CD4-positive, CD25-positive, alpha-beta regulatory T cell (primary cell): ENCODE measurements around the gene OPTC. TPM values are rescaled to one million over a fixed set of nuclear protein-coding genes. Genes with fewer than 3 reads are reported as not detected.

Experiments
- ATAC-seq, 2 donors: fragments of 150-1000 bp; cut with Tn5 transposase; one replicate each; pipeline ENCODE4 v1.10.0; 2021; ENCODE audit warnings: low read depth in 2 of 2, moderate number of reproducible peaks in 2 of 2, moderate library complexity in 1 of 2
- DNase-seq, 3 donors: peaks; one replicate each; pipeline versions ENCODE4 v3.0.0 to v3.0.0-alpha.2; 2012 to 2022; ENCODE audit warnings: mixed read lengths in 1 of 3
- H3K27ac ChIP-seq: one replicate; pipeline ENCODE4 v1.7.0; 2013; ENCODE audit warnings: mild to moderate bottlenecking, low read length; ENCODE audit not compliant: insufficient read depth, poor library complexity, severe bottlenecking
- H3K27me3 ChIP-seq: one replicate; pipeline ENCODE4 v1.7.0; 2013; ENCODE audit warnings: low read length; ENCODE audit not compliant: control insufficient read depth, insufficient read depth
- H3K36me3 ChIP-seq: one replicate; pipeline ENCODE4 v1.7.0; 2013; ENCODE audit warnings: mild to moderate bottlenecking, low read length, moderate library complexity; ENCODE audit not compliant: control insufficient read depth, insufficient read depth
- H3K4me1 ChIP-seq: 2 replicates; pipeline ENCODE4 v1.7.0; 2013; ENCODE audit warnings: mild to moderate bottlenecking, low read length; ENCODE audit not compliant: insufficient read depth, control insufficient read depth, poor library complexity, severe bottlenecking
- H3K4me3 ChIP-seq: one replicate; pipeline ENCODE4 v1.7.0; 2013; ENCODE audit warnings: low read depth, mild to moderate bottlenecking, low read length, moderate library complexity
- H3K9me3 ChIP-seq, 2 experiments: 1 replicate in 1 of 2; 2 replicates in 1 of 2; pipeline ENCODE4 v1.7.0; 2013; ENCODE audit warnings: low read length in 2 of 2, mild to moderate bottlenecking in 1 of 2, moderate library complexity in 1 of 2; ENCODE audit not compliant: control insufficient read depth in 2 of 2
- H3K27ac Mint-ChIP-seq, 3 donors: one replicate each; pipeline ENCODE4 v1.8.0; 2020 to 2022; ENCODE audit warnings: mild to moderate bottlenecking in 3 of 3, mixed read lengths in 3 of 3, moderate library complexity in 2 of 3
- H3K27me3 Mint-ChIP-seq: one replicate; pipeline ENCODE4 v1.8.0; 2022; ENCODE audit warnings: mild to moderate bottlenecking, mixed read lengths
- H3K36me3 Mint-ChIP-seq: one replicate; pipeline ENCODE4 v1.8.0; 2020; ENCODE audit warnings: mixed read lengths
- H3K4me1 Mint-ChIP-seq, 4 donors: one replicate each; pipeline ENCODE4 v1.8.0; 2020 to 2022; ENCODE audit warnings: mixed read lengths in 4 of 4, mild to moderate bottlenecking in 1 of 4
- H3K4me3 Mint-ChIP-seq, 4 donors: one replicate each; pipeline ENCODE4 v1.8.0; 2020 to 2022; ENCODE audit warnings: mild to moderate bottlenecking in 4 of 4, mixed read lengths in 4 of 4, moderate library complexity in 3 of 4
- H3K9me3 Mint-ChIP-seq, 7 donors: one replicate each; pipeline ENCODE4 v1.8.0; 2020 to 2022; ENCODE audit warnings: mixed read lengths in 7 of 7, mild to moderate bottlenecking in 3 of 7, moderate library complexity in 2 of 7
- polyA plus RNA-seq, 4 donors: library from polyadenylated mRNA; unstranded; fragments of 300-500 nt; fragmentation: Illumina TruSeq; gene quantifications; one replicate each; pipeline ENCODE4 v1.2.3, GENCODE V29; 2021
- total RNA-seq: library from RNA; stranded (reverse); gene quantifications from one replicate; pipeline ENCODE4 v1.2.3, GENCODE V29; 2022

The OPTC gene
- total and polyA plus RNA-seq, 5 donors from 2014 or later: not detected

GRCh38 chr1:203511930-203512329 lies 18.0 kb downstream of the OPTC start:
- Histone ChIP-seq H3K27ac (no peak overlapping the region), H3K27me3 (no peaks in the 10 kb centered on the region), H3K4me1 (peaks cover 3% of the 10 kb centered on the region), H3K36me3 (no peaks in the 10 kb centered on the region), H3K9me3 (no peaks in the 10 kb centered on the region), H3K4me3 (no peak overlapping the region)
- Mint-ChIP-seq H3K9me3 (no peaks in the 10 kb centered on the region), H3K27ac (no peak overlapping the region), H3K4me3 (no peak overlapping the region), H3K36me3 (no peaks in the 10 kb centered on the region), H3K27me3 (peaks cover 10% of the 10 kb centered on the region), H3K4me1 (peaks cover 0 to 22% (median 1%) of the 10 kb centered on the region in 4 donors)
- ATAC-seq (no peak), DNase-seq (no peak)

- DNase-seq: no peak
- H3K4me1 Mint-ChIP-seq: peaks cover 0 to 22% (median 1%) of the 10 kb centered on the region in 4 donors
- no peak overlapping the region for H3K27ac ChIP-seq
Measured at GRCh38 chr1:203512517-203512847, 18.5 kb downstream of the OPTC start.

GRCh38 chr1:203512848-203513584 lies 19.1 kb downstream of the OPTC start:
- no peaks in the 10 kb centered on the region for H3K9me3 ChIP-seq
- H3K27ac ChIP-seq: no peak overlapping the region
- no peaks in the 10 kb centered on the region for H3K36me3 Mint-ChIP-seq
- H3K4me3 Mint-ChIP-seq: peak overlapping the region in 1 of 4 donors; percentile 7
- H3K27me3 Mint-ChIP-seq: peaks cover 14% of the 10 kb centered on the region
- no peaks in the 10 kb centered on the region for H3K27me3 ChIP-seq
- no peaks in the 10 kb centered on the region for H3K9me3 Mint-ChIP-seq
- peaks cover 3% of the 10 kb centered on the region for H3K4me1 ChIP-seq
- H3K4me3 ChIP-seq: no peak overlapping the region
- H3K4me1 Mint-ChIP-seq: peaks cover 0 to 22% (median 1%) of the 10 kb centered on the region in 4 donors
- no peaks in the 10 kb centered on the region for H3K36me3 ChIP-seq
- peak in 1 of 3 donors; percentile 37 for DNase-seq
- ATAC-seq: peak; percentile 49 to 57
- peak overlapping the region; percentile 2 to 89 (median 66) for H3K27ac Mint-ChIP-seq

More at GRCh38 chr1:203512517-203512847, 18.5 kb downstream of the OPTC start:
- Histone ChIP-seq H3K4me1 (peaks cover 3% of the 10 kb centered on the region), H3K27me3 (no peaks in the 10 kb centered on the region), H3K36me3 (no peaks in the 10 kb centered on the region), H3K4me3 (no peak overlapping the region), H3K9me3 (no peaks in the 10 kb centered on the region)
- Mint-ChIP-seq H3K27me3 (peaks cover 14% of the 10 kb centered on the region), H3K27ac (peak overlapping the region in 2 of 3 donors; percentile 2 to 89), H3K36me3 (no peaks in the 10 kb centered on the region), H3K4me3 (no peak overlapping the region), H3K9me3 (no peaks in the 10 kb centered on the region)
- no peak for ATAC-seq

GRCh38 chr1:203513585-203514031 lies 19.7 kb downstream of the OPTC start:
- Mint-ChIP-seq H3K9me3 (no peaks in the 10 kb centered on the region), H3K27me3 (peaks cover 14% of the 10 kb centered on the region), H3K36me3 (no peaks in the 10 kb centered on the region), H3K4me1 (peaks cover 0 to 22% (median 1%) of the 10 kb centered on the region in 4 donors), H3K27ac (peak overlapping the region; percentile 2 to 93 (median 89)), H3K4me3 (no peak overlapping the region)
- peaks cover 3% of the 10 kb centered on the region for H3K4me1 ChIP-seq
- no peak overlapping the region for H3K4me3 ChIP-seq
- no peak for DNase-seq
- no peaks in the 10 kb centered on the region for H3K27me3 ChIP-seq
- ATAC-seq: no peak
- H3K9me3 ChIP-seq: no peaks in the 10 kb centered on the region
- H3K36me3 ChIP-seq: no peaks in the 10 kb centered on the region
- H3K27ac ChIP-seq: no peak overlapping the region

DNA sequence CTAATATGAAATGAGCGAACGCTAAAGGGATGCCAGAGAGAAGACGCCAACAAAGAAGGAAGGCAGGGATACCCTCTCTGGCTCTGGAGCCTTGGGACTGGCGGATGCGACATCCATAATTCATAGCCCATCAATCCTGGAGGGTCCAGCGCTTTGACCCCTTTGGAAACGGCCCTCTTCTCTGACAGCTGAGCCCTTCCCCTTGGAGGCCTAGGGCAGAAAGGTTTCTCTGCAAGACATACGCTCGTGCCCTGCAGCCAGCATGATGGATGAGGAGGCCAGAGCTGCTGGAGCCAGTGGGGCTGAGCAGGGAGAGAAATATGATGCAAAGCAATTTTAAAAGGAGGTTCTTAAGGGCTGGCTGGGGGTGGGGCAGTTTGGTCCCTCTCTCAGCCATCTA lies 22.2 kb downstream of the OPTC start:
- DNase-seq (no peak), ATAC-seq (no peak)
- H3K27me3 Mint-ChIP-seq: peaks cover 14% of the 10 kb centered on the region
- H3K36me3 Mint-ChIP-seq: no peaks in the 10 kb centered on the region
- H3K36me3 ChIP-seq: no peaks in the 10 kb centered on the region
- H3K27ac Mint-ChIP-seq: no peak overlapping the region
- no peaks in the 10 kb centered on the region for H3K9me3 Mint-ChIP-seq
- no peaks in the 10 kb centered on the region for H3K9me3 ChIP-seq
- peaks cover 3% of the 10 kb centered on the region for H3K4me1 ChIP-seq
- H3K4me3 ChIP-seq: no peak overlapping the region
- no peaks in the 10 kb centered on the region for H3K27me3 ChIP-seq
- no peak overlapping the region for H3K27ac ChIP-seq
- H3K4me3 Mint-ChIP-seq: no peak overlapping the region
- H3K4me1 Mint-ChIP-seq: peaks cover 0 to 22% (median 1%) of the 10 kb centered on the region in 4 donors

GRCh38 chr1:203516906-203517305 lies 23.0 kb downstream of the OPTC start:
- Histone ChIP-seq H3K4me3 (no peak overlapping the region), H3K27me3 (no peaks in the 10 kb centered on the region), H3K9me3 (no peaks in the 10 kb centered on the region), H3K36me3 (no peaks in the 10 kb centered on the region), H3K27ac (no peak overlapping the region), H3K4me1 (peaks cover 3% of the 10 kb centered on the region)
- ATAC-seq (no peak), DNase-seq (no peak)
- H3K4me1 Mint-ChIP-seq: peaks cover 0 to 22% (median 1%) of the 10 kb centered on the region in 4 donors
- H3K9me3 Mint-ChIP-seq: no peaks in the 10 kb centered on the region
- no peak overlapping the region for H3K27ac Mint-ChIP-seq
- H3K4me3 Mint-ChIP-seq: no peak overlapping the region
- H3K27me3 Mint-ChIP-seq: peaks cover 14% of the 10 kb centered on the region
- no peaks in the 10 kb centered on the region for H3K36me3 Mint-ChIP-seq

DNA sequence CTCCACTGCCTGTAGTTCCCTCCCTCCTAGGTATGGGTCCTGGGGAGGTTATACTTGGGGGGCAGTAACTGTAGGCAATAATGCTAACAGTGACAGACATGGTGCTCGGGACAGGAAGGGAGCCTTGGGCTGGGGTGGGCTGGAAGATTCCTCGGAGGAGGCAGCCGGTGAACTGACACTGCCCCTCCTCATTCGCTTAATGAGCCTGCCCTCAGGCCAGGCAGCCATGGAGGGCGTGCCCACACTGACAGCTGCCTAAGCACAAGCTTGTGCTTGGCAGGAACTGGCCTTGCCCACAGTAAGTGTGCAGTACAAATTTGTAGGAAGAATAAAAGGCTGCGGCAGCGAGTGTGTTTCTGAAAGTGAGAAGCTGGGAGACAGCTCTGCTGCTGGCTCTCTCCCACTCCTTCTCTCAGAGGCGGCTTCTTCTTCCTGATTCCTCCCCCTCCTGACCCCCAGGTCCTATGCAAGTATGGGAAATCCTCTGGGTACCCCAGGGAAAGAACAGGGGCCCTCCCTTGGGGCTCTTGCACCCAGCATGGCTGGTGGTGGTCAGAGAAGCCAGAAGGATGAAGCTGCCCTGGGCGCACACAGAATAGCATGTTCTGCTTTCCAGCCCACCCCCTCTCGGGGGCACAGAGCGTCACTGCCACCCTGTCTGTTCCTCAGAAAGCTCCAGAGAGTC lies 23.6 kb downstream of the OPTC start:
- Histone ChIP-seq H3K27ac (no peak overlapping the region), H3K4me3 (no peak overlapping the region), H3K9me3 (no peaks in the 10 kb centered on the region), H3K36me3 (no peaks in the 10 kb centered on the region), H3K4me1 (peaks cover 3% of the 10 kb centered on the region), H3K27me3 (no peaks in the 10 kb centered on the region)
- Mint-ChIP-seq H3K9me3 (no peaks in the 10 kb centered on the region), H3K27me3 (peaks cover 14% of the 10 kb centered on the region), H3K27ac (no peak overlapping the region), H3K36me3 (no peaks in the 10 kb centered on the region), H3K4me3 (no peak overlapping the region), H3K4me1 (peaks cover 0 to 18% (median 1%) of the 10 kb centered on the region in 4 donors)
- DNase-seq (no peak), ATAC-seq (no peak)
